ENCODE measurements around the gene SLC16A12.
"Not testable (repeated sequence)": the region's sequence is repeated elsewhere in the genome, so short reads cannot be mapped to it uniquely, and the experiment has no call there.

The SLC16A12 gene

DNA sequence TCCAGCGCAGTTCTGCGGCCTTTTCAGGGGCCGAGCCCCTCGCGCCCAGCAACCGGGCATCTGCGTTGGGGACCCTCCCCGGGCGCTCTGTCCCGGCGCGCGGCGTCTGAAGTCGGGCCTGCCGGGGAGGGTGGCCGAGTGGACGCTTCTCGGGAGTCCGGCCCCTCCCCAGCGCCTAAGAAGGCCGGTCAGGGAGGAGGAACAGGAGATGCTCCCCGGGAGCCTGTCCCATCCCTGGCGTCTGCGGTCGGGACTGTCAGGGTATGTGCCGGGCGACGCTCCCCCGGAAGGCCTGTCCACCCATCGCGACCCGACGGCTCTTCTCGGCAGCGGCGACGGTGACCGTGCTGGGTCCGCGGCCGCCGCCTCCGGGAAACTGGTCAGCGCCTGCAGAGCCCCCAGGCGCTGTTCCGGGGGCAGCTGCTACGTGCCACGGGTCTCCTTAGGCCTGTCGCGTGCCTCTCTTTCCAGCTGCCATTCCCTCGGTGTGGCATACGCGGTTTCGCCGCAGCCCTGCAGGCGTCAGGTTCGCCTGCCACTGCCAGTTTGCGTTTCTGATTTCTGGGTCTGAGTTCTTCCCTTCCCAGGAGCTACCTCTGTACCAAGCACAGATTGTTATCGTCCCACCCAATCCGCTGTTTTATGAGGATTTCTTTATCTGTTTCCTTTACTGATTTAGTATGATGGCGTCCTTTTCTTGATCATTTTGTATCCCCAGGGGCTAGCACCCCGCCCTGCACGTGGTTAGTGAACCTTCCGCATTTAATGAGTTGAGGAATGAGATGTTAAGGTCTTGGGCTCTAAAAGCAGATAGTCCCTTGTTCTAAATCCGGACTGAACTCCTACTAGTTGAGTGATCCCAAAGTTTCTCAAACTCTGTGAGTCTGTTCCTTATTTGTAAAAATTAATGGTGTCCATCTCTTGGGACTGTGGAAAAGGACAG is 120.2 kb downstream of the SLC16A12 start:
- DNase-seq = peak; percentile 8

DNA sequence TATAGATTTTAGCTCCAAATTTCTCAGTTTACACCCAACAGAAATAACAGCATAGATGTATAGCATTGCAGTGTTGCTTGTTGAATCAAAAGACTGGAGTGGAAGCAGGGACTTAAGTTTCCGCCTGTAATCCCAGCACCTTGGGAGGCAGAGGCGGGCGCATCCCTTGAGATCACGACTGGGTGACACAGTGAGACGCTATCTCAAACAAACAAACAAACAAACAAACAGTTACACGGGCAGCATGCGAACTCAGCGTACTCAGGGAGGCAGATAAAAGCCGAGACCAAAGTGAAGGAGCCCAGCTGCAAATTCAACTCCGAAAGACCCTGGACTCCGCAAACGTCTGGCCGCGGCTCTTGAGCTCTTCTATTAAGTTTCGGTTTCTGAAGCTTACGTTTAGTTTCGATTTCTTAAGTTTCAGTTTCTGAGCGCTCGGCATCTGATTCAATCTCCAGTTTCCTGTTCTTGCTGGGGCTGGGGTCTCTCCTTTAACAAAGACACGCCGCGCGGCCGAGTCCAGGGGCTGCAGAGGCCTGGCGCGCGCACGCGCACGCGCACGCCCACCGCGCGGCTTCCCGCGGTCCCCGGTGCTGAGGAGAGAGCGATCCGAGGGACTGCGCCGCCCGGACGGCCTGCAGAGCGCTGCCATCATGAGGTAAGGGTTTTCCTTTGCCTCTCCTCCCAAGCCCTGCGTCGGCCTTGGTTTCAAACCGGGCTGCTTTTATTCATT is 121.1 kb downstream of the SLC16A12 start, which contains the start of gene IFIT5:
Gene IFIT5, plus strand, starts transcription at position 423 of the 733 bp plus-strand sequence. Its CDS starts 231 bp downstream, at position 654.
- DNase-seq = peak; percentile 49

DNA sequence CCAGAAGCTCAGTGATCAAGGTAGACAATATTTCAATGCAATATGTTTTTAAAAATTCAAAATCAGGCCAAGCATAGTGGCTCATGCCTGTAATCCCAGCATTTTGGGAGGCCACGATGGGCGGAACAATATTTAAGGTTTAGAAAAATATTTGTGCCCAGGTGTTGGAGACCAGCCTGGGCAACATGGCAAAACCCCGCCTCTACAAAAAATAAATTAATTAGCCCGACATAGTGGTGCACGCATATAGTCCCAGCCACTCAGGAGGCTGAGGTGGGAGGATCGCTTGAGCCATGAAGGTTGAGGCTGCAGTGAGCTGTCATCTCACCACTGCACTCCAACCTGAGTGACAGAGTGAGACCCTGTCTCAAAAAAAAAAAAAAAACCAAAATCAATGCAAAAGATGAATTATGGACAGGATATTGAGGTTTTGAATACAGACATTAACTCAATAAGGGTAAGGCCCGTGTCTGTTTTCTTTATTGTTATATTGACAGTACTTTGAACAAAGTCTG is 121.9 kb downstream of the SLC16A12 start:
- DNase-seq = no peak

DNA sequence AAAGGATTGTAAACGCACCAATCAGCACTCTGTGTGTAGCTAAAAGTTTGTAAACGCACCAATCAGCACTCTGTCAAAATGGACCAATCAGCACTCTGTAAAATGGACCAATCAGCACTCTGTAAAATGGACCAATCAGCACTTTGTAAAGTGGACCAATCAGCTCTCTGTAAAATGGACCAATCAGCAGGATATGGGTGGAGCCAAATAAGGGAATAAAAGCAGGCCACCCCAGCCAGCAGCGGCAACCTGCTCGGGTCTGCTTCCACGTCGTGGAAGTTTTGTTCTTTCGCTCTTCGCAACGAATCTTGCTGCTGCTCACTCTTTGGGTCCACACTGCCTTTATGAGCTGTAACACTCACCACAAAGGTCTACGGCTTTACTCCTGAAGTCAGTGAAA is 123.1 kb downstream of the SLC16A12 start:
- DNase-seq = peak; percentile 4

DNA sequence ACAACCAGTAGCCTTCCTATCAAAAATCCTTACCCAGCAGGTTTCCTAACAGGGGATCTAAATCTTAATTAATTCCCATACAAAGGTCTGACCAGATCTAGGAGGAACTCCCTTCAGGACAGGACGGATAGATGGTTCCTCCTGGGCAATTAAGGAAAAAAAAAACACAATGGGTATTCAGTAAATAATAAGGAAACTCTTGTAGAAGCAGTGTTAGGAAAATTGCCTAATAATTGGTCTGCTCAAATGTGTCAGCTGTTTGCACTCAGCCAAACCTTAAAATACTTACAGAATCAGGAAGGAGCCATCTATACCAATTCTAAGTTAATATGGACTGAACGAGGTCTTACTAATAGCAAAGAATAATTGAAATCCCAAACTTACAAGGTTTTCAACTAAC is 124.3 kb downstream of the SLC16A12 start:
- not testable (repeated sequence) for DNase-seq

DNA sequence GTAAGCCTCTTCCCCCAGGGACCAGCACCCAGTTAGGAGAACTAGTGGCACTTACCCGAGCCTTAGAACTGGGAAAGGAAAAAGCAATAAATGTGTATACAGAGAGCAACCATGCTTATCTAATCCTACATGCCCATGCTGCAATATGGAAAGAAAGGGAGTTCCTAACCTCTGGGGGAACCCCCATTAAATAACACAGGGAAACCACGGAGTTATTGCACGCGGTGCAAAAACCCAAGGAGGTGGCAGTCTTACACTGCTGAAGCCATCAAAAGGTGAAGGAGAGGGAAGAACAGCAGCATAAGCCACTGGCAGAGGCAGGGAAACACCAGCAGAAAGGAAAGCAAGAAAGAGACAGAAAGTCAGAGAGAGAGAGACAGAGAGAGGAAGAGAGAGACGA is 124.8 kb downstream of the SLC16A12 start:
- DNase-seq = not testable (repeated sequence)

DNA sequence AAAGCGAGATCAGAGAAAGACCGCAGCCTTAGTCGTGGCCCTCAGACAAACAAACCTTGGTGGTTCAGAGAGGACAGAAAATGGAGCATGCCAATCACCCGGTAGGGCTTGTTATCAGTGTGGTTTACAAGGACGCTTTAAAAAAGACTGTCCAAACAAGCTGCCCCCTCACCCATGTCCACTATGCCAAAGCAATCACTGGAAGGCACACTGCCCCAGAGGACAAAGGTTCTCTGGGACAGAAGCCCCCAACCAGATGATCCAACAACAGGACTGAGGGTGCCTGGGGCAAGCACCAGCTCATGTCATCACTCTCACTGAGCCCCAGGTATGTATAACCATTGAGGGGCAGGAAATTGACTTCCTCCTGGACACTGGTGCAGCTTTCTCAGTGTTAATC is 126.1 kb downstream of the SLC16A12 start:
- DNase-seq = not testable (repeated sequence)

DNA sequence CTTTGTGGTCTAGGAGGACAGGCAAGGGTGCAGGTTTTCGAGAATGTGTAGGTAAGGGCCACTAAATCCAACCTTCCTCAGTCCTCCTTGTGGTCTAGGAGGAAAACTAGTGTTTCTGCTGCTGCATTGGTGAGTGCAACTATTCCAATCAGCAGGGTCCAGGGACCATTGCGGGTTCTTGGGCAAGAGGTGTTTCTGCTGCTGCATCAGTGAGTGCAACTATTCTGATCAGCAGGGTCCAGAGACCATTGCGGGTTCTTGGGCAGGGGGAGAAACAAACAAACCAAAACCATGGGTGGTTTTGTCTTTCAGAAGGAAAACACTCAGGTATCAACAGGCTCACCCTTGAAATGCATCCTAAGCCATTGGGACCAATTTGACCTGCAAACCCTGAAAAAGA is 127.6 kb downstream of the SLC16A12 start:
- not testable (repeated sequence) for DNase-seq

DNA sequence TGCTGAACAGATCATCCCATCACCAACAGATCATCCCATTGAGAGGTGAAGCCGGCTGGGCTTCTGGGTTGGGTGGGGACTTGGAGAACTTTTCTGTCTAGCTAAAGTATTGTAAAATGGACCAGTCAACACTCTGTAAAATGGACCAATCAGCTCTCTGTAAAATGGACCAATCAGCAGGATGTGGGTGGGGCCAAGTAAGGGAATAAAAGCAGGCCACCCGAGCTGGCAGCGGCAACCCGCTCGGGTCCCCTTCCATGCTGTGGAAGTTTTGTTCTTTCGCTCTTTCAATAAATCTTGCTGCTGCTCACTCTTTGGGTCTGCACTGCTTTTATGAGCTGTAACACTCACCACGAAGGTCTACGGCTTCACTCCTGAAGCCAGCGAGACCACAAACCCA is 129.2 kb downstream of the SLC16A12 start:
- not testable (repeated sequence) for DNase-seq

DNA sequence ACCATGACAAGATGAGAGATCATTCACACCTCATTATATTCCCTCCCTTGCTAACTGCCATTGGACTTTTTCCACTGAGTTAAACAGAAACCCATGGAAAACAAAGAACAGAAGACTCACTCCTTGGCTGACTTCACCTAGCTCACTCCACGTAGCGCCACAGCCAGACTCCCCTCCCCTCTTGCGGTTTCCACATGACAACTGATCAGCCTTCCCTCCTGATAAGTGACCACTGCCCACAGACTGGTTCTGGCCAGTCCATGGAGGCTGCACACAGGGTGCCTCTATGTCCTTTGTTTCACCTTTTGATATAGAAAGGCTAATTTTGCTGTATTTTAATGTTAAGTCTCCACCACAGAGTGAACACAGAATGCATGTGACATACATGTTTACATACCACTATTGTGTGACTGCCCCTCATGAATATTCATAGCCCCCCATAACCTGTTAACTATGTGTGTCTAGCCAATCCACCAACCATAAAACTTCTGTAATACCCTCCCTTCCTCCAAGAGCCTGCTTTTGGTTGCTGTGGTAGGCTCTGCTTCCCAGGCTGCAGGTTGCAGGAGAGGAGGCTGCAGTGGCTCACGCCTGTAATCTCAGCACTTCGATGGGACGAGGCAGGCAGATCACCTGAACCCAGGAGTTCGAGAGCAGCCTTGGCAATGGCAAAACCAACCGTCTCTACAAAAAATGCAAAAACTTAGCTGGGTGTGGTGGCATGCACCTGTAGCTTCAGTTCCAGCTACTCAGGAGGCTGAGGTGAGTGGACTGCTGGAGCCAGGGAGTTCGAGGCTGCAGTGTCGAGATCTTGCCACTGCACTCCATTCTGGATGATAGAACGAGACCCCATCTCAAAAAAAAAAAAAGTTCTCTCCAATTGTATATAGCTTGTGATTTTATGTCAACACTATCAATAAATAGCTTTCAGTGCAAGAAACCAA is 131.0 kb downstream of the SLC16A12 start:
- DNase-seq = no peak

DNA sequence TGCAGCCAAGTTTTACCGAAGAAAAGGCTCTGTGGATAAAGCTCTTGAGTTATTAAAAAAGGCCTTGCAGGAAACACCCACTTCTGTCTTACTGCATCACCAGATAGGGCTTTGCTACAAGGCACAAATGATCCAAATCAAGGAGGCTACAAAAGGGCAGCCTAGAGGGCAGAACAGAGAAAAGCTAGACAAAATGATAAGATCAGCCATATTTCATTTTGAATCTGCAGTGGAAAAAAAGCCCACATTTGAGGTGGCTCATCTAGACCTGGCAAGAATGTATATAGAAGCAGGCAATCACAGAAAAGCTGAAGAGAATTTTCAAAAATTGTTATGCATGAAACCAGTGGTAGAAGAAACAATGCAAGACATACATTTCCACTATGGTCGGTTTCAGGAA is 132.4 kb downstream of the SLC16A12 start:
- DNase-seq = no peak

DNA sequence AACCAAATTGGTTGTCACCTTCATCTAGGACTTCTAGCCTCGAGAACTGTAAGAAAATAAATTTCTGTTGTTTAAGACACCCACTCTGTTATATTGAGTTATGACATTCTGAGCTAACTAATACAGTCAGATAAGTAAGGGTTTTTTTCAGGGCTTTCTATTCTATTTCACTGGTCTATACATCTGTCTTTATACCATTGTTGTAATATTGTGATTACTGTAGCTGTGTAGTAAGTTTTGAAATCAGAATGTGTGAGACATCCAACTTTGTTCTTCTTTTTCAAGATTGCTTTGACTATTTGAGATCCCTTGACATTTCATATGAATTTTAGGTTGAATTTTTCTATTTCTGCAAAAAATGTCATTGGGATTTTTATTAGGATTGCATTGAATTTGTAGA is 135.4 kb downstream of the SLC16A12 start:
- no peak for DNase-seq

DNA sequence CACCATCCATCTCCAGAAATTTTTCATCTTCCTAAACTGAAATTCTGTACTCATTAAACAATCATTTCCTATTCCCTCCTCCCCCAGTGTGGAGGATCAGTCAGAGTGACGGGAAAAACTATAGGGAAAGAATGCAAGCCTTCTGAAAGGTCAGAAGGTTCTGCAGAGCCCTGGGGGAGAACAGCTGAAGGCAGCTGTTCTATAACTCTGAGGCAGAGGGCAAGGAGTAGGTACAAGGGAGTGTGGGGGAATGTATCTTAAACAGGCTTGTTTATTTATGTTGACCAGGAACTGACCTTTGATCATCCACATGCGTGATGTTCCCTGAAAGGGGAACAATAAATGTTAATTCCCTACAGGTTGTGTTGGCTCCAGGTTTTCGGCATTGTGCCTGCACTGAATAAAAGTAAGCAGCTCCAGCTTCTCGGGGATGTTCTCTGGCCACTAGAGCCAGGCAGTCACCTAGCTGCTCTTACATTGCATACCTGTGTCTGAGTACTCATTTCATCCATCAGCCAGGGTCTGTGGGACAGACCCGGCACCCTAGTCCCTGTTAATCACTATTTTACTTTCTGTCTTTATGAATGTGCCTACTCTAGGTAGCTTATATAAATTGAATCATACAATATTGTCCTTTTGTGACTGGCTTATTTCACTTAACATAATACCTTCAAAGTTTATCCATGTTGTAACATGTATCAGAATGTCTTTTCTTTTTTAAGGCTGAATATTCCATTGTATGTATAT is 137.2 kb downstream of the SLC16A12 start:
- no peak for DNase-seq

DNA sequence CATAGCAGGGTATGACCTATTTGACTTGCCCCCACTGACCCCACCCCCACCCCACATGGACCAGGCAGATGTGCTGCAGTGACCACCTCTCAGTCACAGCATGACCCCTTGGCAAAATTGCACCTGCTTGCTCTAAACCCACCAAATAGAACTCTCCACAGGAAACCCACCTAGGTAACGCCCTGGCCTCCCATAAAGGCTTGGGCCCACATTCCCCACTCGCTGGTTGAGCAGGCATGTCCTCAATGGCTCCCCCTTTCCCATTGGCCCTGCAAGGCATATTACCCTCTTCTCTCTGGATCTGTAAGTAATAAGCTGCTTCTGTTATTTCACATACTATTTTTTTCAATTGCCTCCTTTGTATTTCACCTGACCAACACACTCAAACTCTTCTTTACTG is 140.3 kb downstream of the SLC16A12 start:
- no peak for DNase-seq

DNA sequence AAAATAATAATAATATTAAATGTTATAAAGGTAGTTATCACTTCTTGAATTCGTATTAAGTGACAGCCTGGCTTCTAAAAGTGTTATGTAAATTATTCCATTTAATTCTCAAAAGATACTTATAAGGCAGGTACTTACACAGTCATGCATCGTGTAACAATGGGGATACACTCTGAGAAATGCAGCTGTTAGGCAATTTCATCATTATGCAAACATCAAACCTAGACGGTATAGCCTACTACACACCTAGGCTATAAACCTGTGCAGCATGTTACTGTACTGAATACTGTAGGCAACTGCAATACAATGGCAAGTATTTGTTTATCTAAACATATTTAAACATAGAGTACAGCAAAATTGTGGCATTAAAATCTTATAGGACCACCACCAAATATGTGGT is 141.5 kb downstream of the SLC16A12 start:
- DNase-seq = no peak

DNA sequence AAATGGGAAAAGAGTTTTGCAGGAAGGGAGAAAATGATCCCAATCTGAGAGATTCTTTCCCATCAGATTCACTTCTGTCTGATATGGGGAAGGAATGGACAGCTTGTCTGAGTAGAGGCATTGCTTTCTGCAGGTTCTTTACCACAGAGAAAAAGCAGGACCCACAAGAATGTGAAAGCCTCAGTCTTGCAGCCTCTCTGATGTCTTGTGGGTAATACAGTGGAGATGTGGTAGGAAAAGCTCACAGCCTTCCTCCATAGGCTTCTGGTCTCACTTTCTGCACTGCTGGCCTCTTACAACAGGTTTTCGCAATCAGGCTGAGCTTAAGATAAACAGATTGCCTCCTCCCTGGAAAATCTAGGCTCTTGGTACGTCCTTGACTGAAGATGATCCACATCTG is 142.4 kb downstream of the SLC16A12 start:
- DNase-seq = no peak

DNA sequence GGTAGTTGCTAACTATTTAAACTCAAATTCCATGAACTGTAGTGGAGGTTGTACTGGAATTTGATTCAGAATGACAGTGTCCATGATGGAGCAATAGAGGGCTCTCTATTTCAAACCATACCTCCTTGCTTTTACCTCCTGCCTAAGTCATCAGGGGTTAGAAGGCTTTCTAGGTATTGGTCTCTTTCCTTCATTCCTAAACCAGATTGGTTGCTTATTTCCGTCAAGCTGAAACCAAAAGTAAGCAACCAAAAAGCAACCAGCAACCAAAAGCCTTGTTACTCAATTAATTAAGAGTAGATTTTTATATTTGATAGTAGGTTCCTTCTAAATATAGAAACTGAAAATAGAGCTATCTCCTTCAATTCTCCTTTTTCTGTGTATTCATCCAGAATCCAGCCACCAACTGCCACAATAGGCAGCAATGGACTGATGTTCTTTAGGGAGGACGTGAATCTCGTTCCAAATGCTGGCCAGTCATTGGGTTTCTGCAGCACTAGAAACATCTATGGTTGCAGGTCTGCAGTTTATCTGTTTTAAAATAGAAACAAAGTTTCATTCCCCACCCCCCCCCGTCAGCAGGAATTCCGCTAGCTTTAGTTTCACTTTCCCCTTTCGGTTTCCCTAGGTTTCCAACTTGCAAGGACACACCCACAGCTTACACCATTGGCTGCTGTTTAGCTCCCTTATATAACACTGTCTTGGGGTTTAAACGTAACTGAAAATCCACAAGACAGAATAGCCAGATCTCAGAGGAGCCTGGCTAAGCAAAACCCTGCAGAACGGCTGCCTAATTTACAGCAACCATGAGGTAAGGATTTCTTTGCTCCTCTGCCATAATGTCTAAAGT is 143.3 kb downstream of the SLC16A12 start, which contains the start of gene IFIT1:
Gene IFIT1, plus strand, starts transcription at position 717 of the 850 bp plus-strand sequence. Its CDS starts 90 bp downstream, at position 807.
- peak; percentile 18 for DNase-seq

DNA sequence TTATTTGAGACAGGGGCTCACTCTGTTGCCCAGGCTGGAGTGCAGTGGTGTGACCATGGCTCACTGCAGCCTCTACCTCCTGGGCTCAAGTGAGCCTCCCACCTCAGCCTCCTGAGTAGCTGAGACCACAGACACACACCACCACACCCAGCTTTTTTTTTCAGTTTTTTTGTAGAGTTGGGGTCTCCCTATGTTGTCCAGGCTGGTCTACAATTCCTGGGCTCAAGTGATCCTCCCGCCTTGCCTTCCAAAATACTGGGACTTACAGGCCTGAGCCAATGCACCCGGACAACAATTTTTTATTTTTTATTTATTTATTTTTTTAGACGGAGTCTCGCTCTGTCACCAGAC is 144.2 kb downstream of the SLC16A12 start:
- DNase-seq = not testable (repeated sequence)

DNA sequence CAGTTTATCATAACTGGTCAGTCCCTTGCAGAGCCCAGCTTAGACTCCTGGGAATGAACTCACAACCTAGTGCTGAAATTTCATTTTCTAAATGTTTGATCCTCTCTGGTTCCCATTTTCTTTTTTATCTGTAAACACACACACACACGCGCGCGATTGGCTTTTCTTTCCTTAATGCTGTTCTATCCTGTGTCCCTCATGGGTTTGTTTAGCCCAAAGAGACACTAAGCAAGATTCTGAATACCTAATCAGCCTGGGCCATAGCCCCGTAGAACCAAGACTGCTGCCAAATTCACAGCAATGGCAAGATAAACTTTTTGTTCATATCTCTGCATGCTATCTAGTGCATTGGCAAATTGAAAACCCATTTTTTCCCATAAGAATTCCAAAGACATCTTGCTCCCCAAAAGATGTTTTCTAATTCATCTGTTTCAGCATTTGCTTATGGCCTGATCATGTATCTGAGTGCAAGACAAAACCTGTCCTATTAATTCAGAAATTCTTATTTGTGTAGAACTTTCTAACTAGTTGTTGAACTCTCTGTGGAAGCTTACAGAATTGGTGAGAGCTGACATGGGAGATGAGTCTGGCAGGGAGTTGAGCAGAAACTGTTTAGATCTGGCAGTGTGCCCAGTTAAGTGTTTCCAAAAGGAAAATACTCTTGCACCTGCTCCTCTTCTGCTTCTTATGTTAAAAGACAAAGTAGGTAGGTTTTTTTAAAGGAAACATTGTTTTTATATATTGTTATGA is 144.7 kb downstream of the SLC16A12 start:
- DNase-seq = no peak

DNA sequence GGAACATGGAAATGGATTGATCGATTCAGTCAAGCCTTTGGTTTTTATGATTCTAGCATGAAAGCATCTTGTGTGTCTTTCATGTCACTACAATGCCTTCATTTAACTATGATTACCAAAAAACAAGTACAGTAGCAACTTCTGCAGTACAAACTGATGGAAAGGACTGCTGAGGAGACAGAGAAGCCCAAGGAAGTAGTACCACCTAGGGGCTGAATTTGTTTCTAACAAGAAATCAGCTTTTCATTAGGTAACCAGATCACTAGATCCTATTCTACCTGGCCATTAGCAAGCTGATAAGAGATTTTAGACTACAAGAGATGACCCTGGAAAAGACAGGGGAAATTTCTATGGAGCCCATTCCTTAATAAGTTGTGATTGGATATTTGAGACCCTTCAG is 146.1 kb downstream of the SLC16A12 start:
- no peak for DNase-seq

Data from effector CD8-positive, alpha-beta T cell (primary cell).